GM19468 (cell line): ENCODE measurements around the gene TGFBR2.

Source experiments
- ATAC-seq: cut with Tn5 transposase; IDR thresholded peaks from one replicate; pipeline ENCODE4 v1.9.1; 2021; ENCODE audit warnings: mild to moderate bottlenecking, moderate library complexity, moderate number of reproducible peaks; ENCODE audit not compliant: unreplicated experiment; ENCODE audit errors: extremely low read depth

Gene TGFBR2

GRCh38 chr3:30606301-30607031 lies at the start of gene TGFBR2:
Gene TGFBR2, plus strand, starts transcription at chr3:30606601. Its CDS starts 283 bp downstream, at chr3:30606884.
- ATAC-seq = peak; percentile 83

- no peak for ATAC-seq
Measured at GRCh38 chr3:30557746-30558303, 48.6 kb upstream of the TGFBR2 start.

GRCh38 chr3:30563956-30564355 lies 42.4 kb upstream of the TGFBR2 start:
- no peak for ATAC-seq

GRCh38 chr3:30567139-30567753 lies 39.2 kb upstream of the TGFBR2 start:
- no peak for ATAC-seq

- no peak for ATAC-seq
Measured at GRCh38 chr3:30576946-30577345, 29.5 kb upstream of the TGFBR2 start.

- ATAC-seq = peak; percentile 68
Measured at GRCh38 chr3:30577788-30578187, 28.6 kb upstream of the TGFBR2 start.

GRCh38 chr3:30578479-30578878 lies 27.9 kb upstream of the TGFBR2 start:
- ATAC-seq = no peak

GRCh38 chr3:30578986-30579579 lies 27.3 kb upstream of the TGFBR2 start:
- no peak for ATAC-seq

GRCh38 chr3:30581067-30581585 lies 25.3 kb upstream of the TGFBR2 start:
- no peak for ATAC-seq

GRCh38 chr3:30581982-30582381 lies 24.4 kb upstream of the TGFBR2 start:
- no peak for ATAC-seq

GRCh38 chr3:30583973-30584372 lies 22.4 kb upstream of the TGFBR2 start:
- no peak for ATAC-seq

- ATAC-seq = no peak
Measured at GRCh38 chr3:30585654-30586053, 20.7 kb upstream of the TGFBR2 start.

- ATAC-seq = no peak
Measured at GRCh38 chr3:30586096-30586805, 20.1 kb upstream of the TGFBR2 start.

- ATAC-seq = no peak
Measured at GRCh38 chr3:30586806-30587486, 19.5 kb upstream of the TGFBR2 start.

- no peak for ATAC-seq
Measured at GRCh38 chr3:30587904-30588303, 18.5 kb upstream of the TGFBR2 start.

- no peak for ATAC-seq
Measured at GRCh38 chr3:30596152-30596551, 10.2 kb upstream of the TGFBR2 start.

GRCh38 chr3:30597131-30597768 lies 9.2 kb upstream of the TGFBR2 start:
- no peak for ATAC-seq

- no peak for ATAC-seq
Measured at GRCh38 chr3:30597769-30598134, 8.6 kb upstream of the TGFBR2 start.
